ENCODE results near the gene MPC1L. TPM values are rescaled to one million over a fixed set of nuclear protein-coding genes. Genes with fewer than 3 reads are reported as not detected.

The MPC1L gene
- total RNA-seq, 3 donors from 2014 or later: not detected

- no peaks in the 10 kb centered on the region for H3K9me3 ChIP-seq
- no peaks in the 10 kb centered on the region for H3K36me3 ChIP-seq
- no peak for DNase-seq (ENCODE audit: low spot score in 2 of 2)
- TF ChIP-seq POLR2A (IDR thresholded peaks at IDR 0.05): no peak
- TF ChIP-seq POLR2AphosphoS5 (IDR thresholded peaks at IDR 0.05): no peak
- TF ChIP-seq, protein P1, sequence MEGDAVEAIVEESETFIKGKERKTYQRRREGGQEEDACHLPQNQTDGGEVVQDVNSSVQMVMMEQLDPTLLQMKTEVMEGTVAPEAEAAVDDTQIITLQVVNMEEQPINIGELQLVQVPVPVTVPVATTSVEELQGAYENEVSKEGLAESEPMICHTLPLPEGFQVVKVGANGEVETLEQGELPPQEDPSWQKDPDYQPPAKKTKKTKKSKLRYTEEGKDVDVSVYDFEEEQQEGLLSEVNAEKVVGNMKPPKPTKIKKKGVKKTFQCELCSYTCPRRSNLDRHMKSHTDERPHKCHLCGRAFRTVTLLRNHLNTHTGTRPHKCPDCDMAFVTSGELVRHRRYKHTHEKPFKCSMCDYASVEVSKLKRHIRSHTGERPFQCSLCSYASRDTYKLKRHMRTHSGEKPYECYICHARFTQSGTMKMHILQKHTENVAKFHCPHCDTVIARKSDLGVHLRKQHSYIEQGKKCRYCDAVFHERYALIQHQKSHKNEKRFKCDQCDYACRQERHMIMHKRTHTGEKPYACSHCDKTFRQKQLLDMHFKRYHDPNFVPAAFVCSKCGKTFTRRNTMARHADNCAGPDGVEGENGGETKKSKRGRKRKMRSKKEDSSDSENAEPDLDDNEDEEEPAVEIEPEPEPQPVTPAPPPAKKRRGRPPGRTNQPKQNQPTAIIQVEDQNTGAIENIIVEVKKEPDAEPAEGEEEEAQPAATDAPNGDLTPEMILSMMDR (IDR thresholded peaks at IDR 0.05): no peak
- peaks cover 0 to 42% of the 10 kb centered on the region in 2 donors for H3K27me3 ChIP-seq
- no peaks in the 10 kb centered on the region for H3K4me1 ChIP-seq
- no peak overlapping the region for H3K4me3 ChIP-seq
- intact Hi-C loops (cut with DNase I; ENCODE audit: low total_unique reads): no loop called here
- H3K27ac ChIP-seq: no peak overlapping the region
Measured at GRCh38 chrX:40615976-40616375, 7.3 kb upstream of the MPC1L start.

DNA sequence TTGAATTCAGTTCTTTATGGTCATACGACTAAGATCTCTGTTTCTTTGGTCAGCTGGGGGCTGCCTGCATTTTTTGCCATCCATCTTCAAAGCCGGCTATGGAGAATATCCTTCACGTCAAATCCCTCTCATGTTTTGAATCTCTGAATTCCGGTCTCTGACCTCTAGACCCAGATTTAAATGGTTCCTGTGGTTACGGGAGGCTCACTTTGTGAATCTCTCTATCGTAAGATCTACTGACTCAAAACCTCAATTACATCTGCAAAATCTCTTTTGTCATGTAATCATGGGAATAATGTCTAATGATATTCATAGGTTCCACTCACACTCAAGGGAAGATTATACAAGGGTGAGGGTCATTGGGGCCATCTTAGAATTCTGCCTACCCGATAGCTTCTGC lies 5.7 kb upstream of the MPC1L start:
- intact Hi-C loops (cut with DNase I; ENCODE audit: low total_unique reads): no loop called here
- peaks cover 0 to 41% of the 10 kb centered on the region in 2 donors for H3K27me3 ChIP-seq
- H3K36me3 ChIP-seq: no peaks in the 10 kb centered on the region

GRCh38 chrX:40622479-40623138 lies 619 bp upstream of the MPC1L start:
- Histone ChIP-seq H3K4me1 (no peaks in the 10 kb centered on the region), H3K27ac (no peak overlapping the region), H3K27me3 (peaks cover 0 to 53% of the 10 kb centered on the region in 2 donors), H3K9me3 (peaks cover 3 to 6% of the 10 kb centered on the region in 2 donors), H3K36me3 (no peaks in the 10 kb centered on the region), H3K4me3 (no peak overlapping the region)
- intact Hi-C loops (cut with DNase I; ENCODE audit: low total_unique reads): no loop called here
- no peak for DNase-seq (ENCODE audit: low spot score in 2 of 2)
- TF ChIP-seq POLR2AphosphoS5 (IDR thresholded peaks at IDR 0.05): no peak
- TF ChIP-seq POLR2A (IDR thresholded peaks at IDR 0.05): no peak
- TF ChIP-seq, protein P1 (IDR thresholded peaks at IDR 0.05): no peak

More for the DNA sequence above, 5.7 kb upstream of the MPC1L start:
- TF ChIP-seq POLR2AphosphoS5 (IDR thresholded peaks at IDR 0.05): no peak
- no peak for TF ChIP-seq POLR2A (IDR thresholded peaks at IDR 0.05)
- TF ChIP-seq, protein P1 (IDR thresholded peaks at IDR 0.05): no peak
- H3K4me1 ChIP-seq: no peaks in the 10 kb centered on the region
- DNase-seq (ENCODE audit: low spot score in 2 of 2): no peak
- no peaks in the 10 kb centered on the region for H3K9me3 ChIP-seq
- no peak overlapping the region for H3K27ac ChIP-seq
- H3K4me3 ChIP-seq: no peak overlapping the region

DNA sequence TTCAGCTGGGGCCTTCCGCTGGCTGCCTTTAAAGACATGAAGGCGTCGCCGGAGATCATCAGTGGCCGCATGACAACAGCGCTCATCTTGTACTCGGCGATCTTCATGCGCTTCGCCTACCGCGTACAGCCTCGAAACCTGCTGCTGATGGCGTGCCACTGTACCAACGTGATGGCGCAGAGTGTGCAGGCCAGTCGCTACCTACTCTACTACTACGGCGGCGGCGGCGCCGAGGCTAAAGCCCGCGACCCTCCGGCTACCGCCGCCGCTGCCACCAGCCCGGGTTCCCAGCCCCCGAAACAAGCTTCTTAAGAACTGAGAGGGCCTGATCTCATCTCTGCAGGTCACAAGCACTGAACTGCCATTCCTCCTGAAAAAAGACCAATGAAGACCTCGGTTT lies 437 bp downstream of the MPC1L start:
- Histone ChIP-seq H3K4me3 (no peak overlapping the region), H3K27ac (no peak overlapping the region), H3K9me3 (peaks cover 3 to 6% of the 10 kb centered on the region in 2 donors), H3K27me3 (peaks cover 0 to 43% of the 10 kb centered on the region in 2 donors), H3K4me1 (no peaks in the 10 kb centered on the region), H3K36me3 (no peaks in the 10 kb centered on the region)
- TF ChIP-seq, protein P1 (IDR thresholded peaks at IDR 0.05): no peak
- TF ChIP-seq POLR2AphosphoS5 (IDR thresholded peaks at IDR 0.05): no peak
- no peak for TF ChIP-seq POLR2A (IDR thresholded peaks at IDR 0.05)
- DNase-seq (ENCODE audit: low spot score in 2 of 2): no peak
- intact Hi-C loops (cut with DNase I; ENCODE audit: low total_unique reads): no loop called here

DNA sequence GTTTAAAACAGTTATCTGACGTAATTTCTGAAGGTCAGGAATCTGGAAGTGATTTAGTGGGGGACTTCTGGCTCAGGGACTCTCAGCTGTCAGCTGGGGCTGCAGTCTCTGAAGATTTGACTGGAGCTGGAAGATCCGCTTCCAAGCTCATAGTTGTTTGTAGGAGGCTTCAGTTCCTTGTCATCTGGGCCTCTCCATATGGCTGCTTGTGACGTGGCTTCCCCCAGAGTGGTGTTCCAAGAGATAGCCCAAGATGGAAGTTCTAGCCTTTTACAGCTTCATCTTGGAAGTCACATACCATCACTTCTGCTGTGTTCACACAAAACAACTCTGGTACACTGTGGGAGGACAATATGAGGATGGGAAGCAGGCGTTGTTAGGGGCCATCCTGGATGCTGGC lies 2.1 kb downstream of the MPC1L start:
- Histone ChIP-seq H3K27ac (no peak overlapping the region), H3K36me3 (peaks cover under 1% of the 10 kb centered on the region), H3K4me1 (no peaks in the 10 kb centered on the region), H3K9me3 (peaks cover 3 to 6% of the 10 kb centered on the region in 2 donors), H3K27me3 (peaks cover 0 to 45% of the 10 kb centered on the region in 2 donors), H3K4me3 (no peak overlapping the region)
- TF ChIP-seq, protein P1 (IDR thresholded peaks at IDR 0.05): no peak
- TF ChIP-seq POLR2AphosphoS5 (IDR thresholded peaks at IDR 0.05) (no peak), POLR2A (IDR thresholded peaks at IDR 0.05) (no peak)
- intact Hi-C loops (cut with DNase I; ENCODE audit: low total_unique reads): no loop called here
- no peak for DNase-seq (ENCODE audit: low spot score in 2 of 2)

Data from breast epithelium (tissue), 4 donors.